Ectodermal cell (in vitro differentiated cells): ENCODE data around the gene CARM1.

ENCODE experiments used
- H3K27ac ChIP-seq: 2 replicates; pipeline ENCODE4 v1.7.0; 2013; ENCODE audit warnings: mild to moderate bottlenecking, low read depth, low read length; ENCODE audit not compliant: insufficient read depth, poor library complexity, severe bottlenecking
- H3K27me3 ChIP-seq: 2 replicates; pipeline ENCODE4 v1.7.0; 2013; ENCODE audit warnings: mild to moderate bottlenecking, low read length; ENCODE audit not compliant: insufficient read depth, control insufficient read depth, poor library complexity, severe bottlenecking
- H3K36me3 ChIP-seq: one replicate; pipeline ENCODE4 v1.7.0; 2013; ENCODE audit warnings: low read length; ENCODE audit not compliant: control insufficient read depth, insufficient read depth
- H3K4me1 ChIP-seq: one replicate; pipeline ENCODE4 v1.7.0; 2013; ENCODE audit warnings: low read length; ENCODE audit not compliant: control insufficient read depth, insufficient read depth
- H3K4me3 ChIP-seq: 2 replicates; pipeline ENCODE4 v1.7.0; 2013; ENCODE audit warnings: low read depth, low read length, control low read depth; ENCODE audit not compliant: insufficient read depth
- H3K9me3 ChIP-seq: 2 replicates; pipeline ENCODE4 v1.7.0; 2013; ENCODE audit warnings: mild to moderate bottlenecking, low read length, moderate library complexity; ENCODE audit not compliant: control insufficient read depth
- WGBS, 2 experiments: methylation state at CpG; one replicate each; pipeline ENCODE4 v1.1.7; 2013; ENCODE audit warnings: missing lambda C conversion rate in 2 of 2; 5-methylcytosine and 5-hydroxymethylcytosine counted together

Gene CARM1

GRCh38 chr19:10961073-10961860 lies 89.9 kb downstream of the CARM1 start:
- H3K27ac ChIP-seq = peak overlapping the region; percentile 97
- H3K4me1 ChIP-seq = peaks cover 6% of the 10 kb centered on the region
- H3K36me3 ChIP-seq = no peaks in the 10 kb centered on the region
- no peaks in the 10 kb centered on the region for H3K27me3 ChIP-seq
- peak overlapping the region; percentile 90 for H3K4me3 ChIP-seq
- no peaks in the 10 kb centered on the region for H3K9me3 ChIP-seq
- 0 to 1% methylated on average over 92 of the region's 92 CpGs for WGBS, 2 experiments

GRCh38 chr19:10962863-10963262 lies 91.5 kb downstream of the CARM1 start:
- Histone ChIP-seq H3K4me3 (peak overlapping the region; percentile 13), H3K27ac (no peak overlapping the region), H3K27me3 (no peaks in the 10 kb centered on the region), H3K36me3 (no peaks in the 10 kb centered on the region), H3K9me3 (no peaks in the 10 kb centered on the region), H3K4me1 (peaks cover 6% of the 10 kb centered on the region)
- 90 to 92% methylated on average over 10 of the region's 10 CpGs for WGBS, 2 experiments

- Histone ChIP-seq H3K36me3 (no peaks in the 10 kb centered on the region), H3K9me3 (no peaks in the 10 kb centered on the region), H3K4me1 (peaks cover 6% of the 10 kb centered on the region), H3K27ac (no peak overlapping the region), H3K4me3 (no peak overlapping the region), H3K27me3 (no peaks in the 10 kb centered on the region)
- WGBS, 2 experiments = 91 to 95% methylated on average over 4 of the region's 4 CpGs
These were observed 92.5 kb downstream of the CARM1 start for GRCh38 chr19:10963865-10964264.

GRCh38 chr19:10964903-10965302 lies 93.5 kb downstream of the CARM1 start:
- Histone ChIP-seq H3K36me3 (no peaks in the 10 kb centered on the region), H3K4me3 (no peak overlapping the region), H3K27ac (no peak overlapping the region), H3K4me1 (peaks cover 6% of the 10 kb centered on the region), H3K27me3 (no peaks in the 10 kb centered on the region), H3K9me3 (no peaks in the 10 kb centered on the region)
- WGBS, 2 experiments = 94 to 98% methylated on average over 4 of the region's 4 CpGs

DNA sequence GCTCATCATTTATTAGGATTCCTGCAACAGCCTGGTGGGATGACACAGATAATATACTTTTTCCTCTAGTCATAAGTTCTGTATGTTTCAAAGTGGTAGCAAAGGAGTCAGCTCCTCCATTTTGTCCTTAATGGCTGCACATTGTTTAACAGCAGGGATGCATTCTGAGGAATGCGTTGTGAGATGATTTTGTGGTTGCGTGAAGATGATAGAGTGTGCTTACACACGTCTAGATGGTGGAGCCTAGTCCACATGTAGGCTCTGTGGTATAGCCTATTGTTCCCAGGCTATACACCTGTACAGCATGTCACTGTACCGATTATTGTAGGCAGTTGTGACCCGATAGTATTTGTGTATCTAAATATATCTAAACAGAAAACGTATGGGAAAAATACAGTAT lies 94.0 kb downstream of the CARM1 start:
- no peak overlapping the region for H3K4me3 ChIP-seq
- no peaks in the 10 kb centered on the region for H3K27me3 ChIP-seq
- no peaks in the 10 kb centered on the region for H3K9me3 ChIP-seq
- H3K4me1 ChIP-seq = peaks cover 6% of the 10 kb centered on the region
- no peak overlapping the region for H3K27ac ChIP-seq
- 96 to 99% methylated on average over 3 to 6 of the region's 6 CpGs for WGBS, 2 experiments
- H3K36me3 ChIP-seq = no peaks in the 10 kb centered on the region

GRCh38 chr19:10966809-10967208 lies 95.5 kb downstream of the CARM1 start:
- no peak overlapping the region for H3K4me3 ChIP-seq
- WGBS, 2 experiments = 90 to 93% methylated on average over 8 of the region's 8 CpGs
- no peaks in the 10 kb centered on the region for H3K36me3 ChIP-seq
- H3K27ac ChIP-seq = no peak overlapping the region
- no peaks in the 10 kb centered on the region for H3K27me3 ChIP-seq
- H3K9me3 ChIP-seq = no peaks in the 10 kb centered on the region
- H3K4me1 ChIP-seq = peaks cover 6% of the 10 kb centered on the region

- WGBS, 2 experiments = 87 to 88% methylated on average over 10 of the region's 10 CpGs
- Histone ChIP-seq H3K4me1 (no peaks in the 10 kb centered on the region), H3K4me3 (no peak overlapping the region), H3K27ac (no peak overlapping the region), H3K9me3 (no peaks in the 10 kb centered on the region), H3K27me3 (no peaks in the 10 kb centered on the region), H3K36me3 (no peaks in the 10 kb centered on the region)
These were observed 97.3 kb downstream of the CARM1 start for GRCh38 chr19:10968527-10969135.

DNA sequence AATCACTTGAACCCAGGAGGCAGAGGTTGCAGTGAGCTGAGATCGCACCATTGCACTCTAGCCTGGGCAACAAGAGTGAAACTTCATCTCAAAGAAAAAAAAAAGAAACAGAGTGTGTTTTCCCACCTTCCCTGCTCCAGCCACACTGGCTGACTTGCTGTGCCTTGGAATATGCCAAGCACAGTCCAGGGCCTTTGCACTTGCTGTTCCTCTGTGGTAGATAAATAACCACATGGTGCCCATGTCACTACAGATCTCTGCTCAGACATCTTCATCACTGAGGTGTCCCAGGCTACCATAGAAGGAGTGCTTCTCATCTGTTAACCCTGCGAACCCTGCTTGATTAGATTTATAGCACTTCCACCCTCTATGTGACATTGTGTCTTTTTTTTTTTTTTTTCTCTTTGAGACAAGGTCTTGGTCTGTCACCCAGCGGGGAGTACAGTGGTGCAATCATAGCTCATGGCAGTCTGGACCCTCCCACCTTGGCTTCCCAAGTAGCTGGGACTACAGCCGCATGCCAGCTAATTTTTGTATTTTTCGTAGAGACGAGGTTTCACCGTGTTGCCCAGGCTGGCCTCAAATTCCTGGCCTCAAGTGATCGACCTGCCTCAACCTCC lies 99.9 kb downstream of the CARM1 start:
- Histone ChIP-seq H3K27me3 (no peaks in the 10 kb centered on the region), H3K36me3 (no peaks in the 10 kb centered on the region), H3K27ac (no peak overlapping the region), H3K4me1 (no peaks in the 10 kb centered on the region), H3K9me3 (no peaks in the 10 kb centered on the region), H3K4me3 (no peak overlapping the region)
- WGBS, 2 experiments = 93 to 95% methylated on average over 8 of the region's 8 CpGs
